GM19238 (cell line): ENCODE measurements around the gene SNPH.

ENCODE experiments used
- DNase-seq: peaks from one replicate; pipeline ENCODE4 v3.0.0; 2011; ENCODE audit warnings: low spot score; ENCODE audit not compliant: insufficient read length

The SNPH gene

GRCh38 chr20:1307171-1307570 is 41.1 kb downstream of the SNPH start:
- DNase-seq: no peak

- DNase-seq: no peak
Measured at GRCh38 chr20:1307571-1307971, 41.5 kb downstream of the SNPH start.

GRCh38 chr20:1308067-1308701 is 42.1 kb downstream of the SNPH start:
- DNase-seq: no peak

- no peak for DNase-seq
Measured at GRCh38 chr20:1308702-1309095, 42.6 kb downstream of the SNPH start.

- no peak for DNase-seq
Measured at GRCh38 chr20:1309439-1309847, 43.3 kb downstream of the SNPH start.

GRCh38 chr20:1310071-1310470 is 44.0 kb downstream of the SNPH start:
- no peak for DNase-seq

- DNase-seq: no peak
Measured at GRCh38 chr20:1310506-1311190, 44.6 kb downstream of the SNPH start.

GRCh38 chr20:1312308-1312707 is 46.2 kb downstream of the SNPH start:
- DNase-seq: no peak

GRCh38 chr20:1312904-1313235 is 46.8 kb downstream of the SNPH start:
- no peak for DNase-seq

- DNase-seq: peak; percentile 62
Measured at GRCh38 chr20:1313236-1313964, 47.3 kb downstream of the SNPH start.

- no peak for DNase-seq
Measured at GRCh38 chr20:1315804-1316203, 49.7 kb downstream of the SNPH start.

GRCh38 chr20:1317545-1318255 is 51.6 kb downstream of the SNPH start:
- no peak for DNase-seq

GRCh38 chr20:1319051-1319450 is 53.0 kb downstream of the SNPH start:
- DNase-seq: no peak

GRCh38 chr20:1319462-1319861 is 53.4 kb downstream of the SNPH start:
- no peak for DNase-seq

- DNase-seq: no peak
Measured at GRCh38 chr20:1320016-1320415, 53.9 kb downstream of the SNPH start.

- DNase-seq: no peak
Measured at GRCh38 chr20:1320902-1321653, 55.0 kb downstream of the SNPH start.

GRCh38 chr20:1321654-1321939 is 55.5 kb downstream of the SNPH start:
- DNase-seq: no peak

GRCh38 chr20:1322511-1323245 is 56.6 kb downstream of the SNPH start:
- no peak for DNase-seq

GRCh38 chr20:1323256-1323655 is 57.2 kb downstream of the SNPH start:
- no peak for DNase-seq

- no peak for DNase-seq
Measured at GRCh38 chr20:1323830-1324597, 57.9 kb downstream of the SNPH start.
